HG02798 (cell line): ENCODE measurements around the gene PPP2R5D.
A peak's percentile ranks its signal among the peaks of the same experiment; 100 is the strongest.
"Not testable (repeated sequence)": the region's sequence is repeated elsewhere in the genome, so short reads cannot be mapped to it uniquely, and the experiment has no call there.

Source experiments
- ATAC-seq: cut with Tn5 transposase; IDR thresholded peaks from one replicate; pipeline ENCODE4 v1.9.1; 2021; ENCODE audit warnings: mild to moderate bottlenecking; ENCODE audit not compliant: unreplicated experiment, poor library complexity

PPP2R5D gene

DNA sequence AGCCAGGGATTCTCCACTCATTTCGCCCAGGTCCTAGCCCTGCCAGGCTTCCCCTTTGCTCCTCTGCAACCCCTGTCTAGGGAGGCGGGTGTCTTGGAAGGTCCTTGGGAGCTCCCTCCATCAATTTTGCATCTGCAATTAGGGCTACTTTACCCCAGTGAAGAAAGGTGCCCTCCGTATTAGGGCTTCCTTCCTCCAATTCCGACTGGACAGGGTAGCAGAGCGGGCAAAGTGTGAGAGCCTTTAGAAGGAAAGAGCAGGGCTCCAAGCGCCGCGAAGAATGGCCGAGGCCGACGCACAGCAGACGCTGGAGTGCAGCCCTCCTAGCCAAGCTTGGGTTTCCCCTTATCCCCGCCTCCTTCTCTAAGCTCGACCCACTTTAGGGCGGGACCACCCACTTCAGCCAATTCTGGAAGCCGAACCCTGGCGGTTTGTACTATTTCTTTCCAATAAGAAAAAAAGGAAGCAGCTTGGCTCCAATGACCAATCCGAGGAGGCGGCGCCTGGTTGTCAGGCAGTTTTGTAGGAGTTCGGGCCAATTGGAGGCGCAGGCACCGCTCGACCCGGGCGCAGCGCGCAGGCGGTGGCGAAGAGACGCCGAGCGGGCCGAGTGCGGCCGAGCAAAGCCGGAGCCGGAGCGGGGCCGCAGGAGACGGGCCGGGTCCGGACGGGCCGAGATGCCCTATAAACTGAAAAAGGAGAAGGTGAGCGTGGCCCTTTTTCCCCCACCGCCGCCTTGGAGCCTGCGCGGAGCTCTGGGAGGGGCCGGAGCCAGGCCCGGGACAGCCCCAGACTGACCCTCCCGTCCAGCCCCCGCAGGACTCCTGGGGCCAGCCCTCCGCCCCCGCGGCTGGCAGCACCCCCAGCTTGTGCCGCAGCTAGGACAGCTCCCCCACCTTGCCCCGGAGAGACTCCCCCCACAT, at the start of gene PPP2R5D:
TSS of gene PPP2R5D (plus strand) at position 570 of the 923 bp plus-strand sequence. CDS start at position 678, 108 bp downstream.
- peak; percentile 94 for ATAC-seq

DNA sequence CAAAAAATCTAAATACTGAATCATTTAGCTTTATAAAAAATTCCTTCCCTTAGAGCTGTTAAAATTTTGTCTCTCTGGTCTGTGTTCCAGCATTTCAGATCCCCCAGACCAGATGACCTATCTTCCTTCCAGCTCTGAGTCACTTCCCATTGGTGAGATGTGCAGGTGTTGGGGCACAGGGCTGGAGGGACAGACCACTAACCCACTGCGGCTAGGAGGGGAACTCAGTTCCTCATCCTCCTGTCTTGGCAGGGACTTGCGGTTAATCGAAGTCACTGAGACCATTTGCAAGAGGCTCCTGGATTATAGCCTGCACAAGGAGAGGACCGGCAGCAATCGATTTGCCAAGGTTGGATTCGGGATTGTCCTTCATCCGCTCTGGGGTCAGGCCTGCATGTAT, 49.0 kb upstream of the PPP2R5D start:
- no peak for ATAC-seq

DNA sequence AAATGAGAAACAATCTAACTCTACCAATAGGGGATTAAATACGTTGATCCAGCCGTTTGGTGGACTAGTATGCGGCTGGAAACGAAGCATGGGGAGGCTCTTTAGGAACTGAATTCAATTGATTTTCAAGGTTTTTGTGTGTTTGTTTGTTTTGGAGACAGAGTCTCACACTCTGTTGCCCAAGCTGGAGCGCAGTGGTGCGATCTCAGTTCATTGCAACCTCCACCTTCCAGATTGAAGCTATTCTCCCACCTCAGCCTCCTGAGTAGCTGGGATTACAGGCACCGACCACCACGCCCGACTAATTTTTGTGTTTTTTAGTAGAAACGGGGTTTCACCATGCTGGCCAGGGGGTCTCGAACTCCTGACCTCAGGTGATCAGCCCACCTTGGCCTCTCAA, 48.0 kb upstream of the PPP2R5D start:
- ATAC-seq = no peak

DNA sequence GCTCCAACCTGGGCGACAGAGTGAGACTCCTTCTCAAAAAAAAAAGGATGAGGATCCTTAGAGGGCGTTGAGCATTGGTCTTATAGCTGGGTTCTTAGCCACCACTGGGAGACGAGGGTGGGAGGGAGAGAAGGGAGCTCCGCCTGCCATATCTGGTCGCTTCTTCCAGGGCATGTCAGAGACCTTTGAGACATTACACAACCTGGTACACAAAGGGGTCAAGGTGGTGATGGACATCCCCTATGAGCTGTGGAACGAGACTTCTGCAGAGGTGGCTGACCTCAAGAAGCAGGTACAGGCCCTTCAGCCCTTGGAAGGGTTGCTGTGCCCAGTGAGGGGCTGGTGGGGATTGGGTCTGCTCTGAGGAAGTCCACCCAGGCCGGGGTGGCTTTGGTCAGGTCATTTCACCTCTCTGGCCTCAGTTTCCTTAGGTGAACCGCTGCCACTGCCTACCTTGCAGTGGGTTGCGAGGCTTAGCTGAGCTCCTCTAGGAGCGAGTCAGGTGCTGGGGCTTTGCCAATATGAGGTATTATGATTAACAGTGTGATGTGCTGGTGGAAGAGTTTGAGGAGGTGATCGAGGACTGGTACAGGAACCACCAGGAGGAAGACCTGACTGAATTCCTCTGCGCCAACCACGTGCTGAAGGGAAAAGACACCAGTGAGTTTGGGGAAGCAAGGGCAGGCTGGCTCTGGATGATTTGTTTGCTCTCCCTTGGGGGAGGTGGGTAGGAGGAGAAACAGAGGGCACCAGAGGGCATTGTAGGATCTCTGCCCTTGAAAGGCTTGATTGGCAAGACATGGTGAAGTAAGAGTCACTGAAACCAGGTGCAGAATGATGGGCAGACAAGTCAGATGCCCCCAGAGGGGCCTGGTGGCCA, 46.6 kb upstream of the PPP2R5D start:
- no peak for ATAC-seq

DNA sequence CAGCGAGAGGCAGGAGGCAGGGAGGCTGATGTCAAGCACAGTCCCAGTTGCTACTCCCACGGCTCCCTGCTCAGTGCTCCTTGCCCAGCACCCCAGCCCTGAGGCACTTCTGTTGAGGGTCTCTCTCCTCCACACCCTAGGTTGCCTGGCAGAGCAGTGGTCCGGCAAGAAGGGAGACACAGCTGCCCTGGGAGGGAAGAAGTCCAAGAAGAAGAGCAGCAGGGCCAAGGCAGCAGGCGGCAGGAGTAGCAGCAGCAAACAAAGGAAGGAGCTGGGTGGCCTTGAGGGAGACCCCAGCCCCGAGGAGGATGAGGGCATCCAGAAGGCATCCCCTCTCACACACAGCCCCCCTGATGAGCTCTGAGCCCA, 46.0 kb upstream of the PPP2R5D start:
- no peak for ATAC-seq

DNA sequence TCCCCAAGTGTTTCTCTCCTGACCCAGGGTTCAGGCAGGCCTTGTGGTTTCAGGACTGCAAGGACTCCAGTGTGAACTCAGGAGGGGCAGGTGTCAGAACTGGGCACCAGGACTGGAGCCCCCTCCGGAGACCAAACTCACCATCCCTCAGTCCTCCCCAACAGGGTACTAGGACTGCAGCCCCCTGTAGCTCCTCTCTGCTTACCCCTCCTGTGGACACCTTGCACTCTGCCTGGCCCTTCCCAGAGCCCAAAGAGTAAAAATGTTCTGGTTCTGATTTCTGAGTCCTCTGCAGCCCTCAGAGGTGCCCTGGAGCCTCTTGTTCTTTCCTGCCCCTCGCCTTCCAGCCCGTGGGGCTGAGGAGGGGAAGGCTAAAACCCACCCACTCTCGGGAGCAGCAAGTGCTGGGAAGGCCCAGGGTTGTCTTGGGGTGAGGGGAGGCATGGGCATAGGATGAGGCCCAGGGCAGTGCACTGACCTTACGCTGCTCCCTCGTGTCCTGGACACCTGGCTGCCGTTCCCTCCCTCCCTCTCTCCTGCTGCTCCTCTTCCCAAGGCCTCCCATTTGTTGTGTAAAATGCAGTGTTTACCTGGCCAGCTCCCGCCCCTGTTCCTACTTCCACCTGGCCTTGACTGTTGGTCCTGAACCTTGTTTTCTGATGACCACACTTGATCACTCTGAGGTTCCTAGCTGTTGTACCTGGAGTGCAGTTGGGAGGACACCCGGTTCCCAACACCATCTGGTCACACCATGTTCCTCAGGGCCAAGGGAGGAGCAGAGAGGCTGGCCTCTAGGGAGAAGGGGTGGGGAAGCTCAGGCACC, 45.2 kb upstream of the PPP2R5D start:
- ATAC-seq = no peak

DNA sequence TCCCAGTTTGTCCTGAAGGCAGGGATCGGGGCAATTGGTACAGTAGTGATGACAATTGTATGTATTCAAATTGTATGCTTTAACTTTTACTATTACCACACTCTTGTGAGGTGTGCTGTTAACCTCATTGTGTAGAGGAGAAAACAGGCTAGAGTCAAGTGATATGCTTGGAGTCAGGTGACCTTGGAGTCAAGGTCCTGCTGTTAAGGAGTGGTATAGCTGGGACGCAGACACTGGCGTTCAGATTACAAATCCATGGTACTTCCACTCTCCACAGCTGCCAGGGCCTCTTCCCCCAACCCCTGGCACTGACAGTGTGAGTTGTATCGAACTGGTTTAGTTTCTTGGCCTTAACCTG, 44.6 kb upstream of the PPP2R5D start:
- no peak for ATAC-seq

DNA sequence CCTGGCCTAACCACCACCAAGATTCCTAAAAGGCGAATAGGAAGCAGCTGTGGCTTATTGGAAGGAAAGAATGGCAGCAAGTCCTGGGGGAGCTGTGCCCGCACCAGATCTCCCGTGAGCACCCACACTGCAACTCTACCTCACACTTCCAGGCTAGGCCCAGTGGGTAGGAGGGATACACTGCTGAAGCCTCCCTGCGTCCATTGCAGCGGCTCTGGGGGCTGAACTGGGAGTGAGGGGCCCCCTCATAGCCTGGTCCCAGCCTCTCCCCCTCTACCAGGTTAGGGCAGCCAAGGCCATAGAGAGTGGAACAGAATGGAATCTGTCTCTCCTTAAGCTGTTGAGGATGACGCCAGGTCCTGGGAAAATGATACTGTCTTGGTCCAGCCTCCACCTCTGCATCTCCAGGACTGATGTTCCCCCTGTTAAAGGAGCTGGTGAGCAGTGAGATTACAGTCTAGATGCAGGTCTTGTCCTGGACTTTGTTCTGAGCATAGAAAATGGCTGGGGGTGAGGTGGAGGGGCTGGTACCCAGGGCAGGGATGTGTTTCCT, 43.8 kb upstream of the PPP2R5D start:
- no peak for ATAC-seq

DNA sequence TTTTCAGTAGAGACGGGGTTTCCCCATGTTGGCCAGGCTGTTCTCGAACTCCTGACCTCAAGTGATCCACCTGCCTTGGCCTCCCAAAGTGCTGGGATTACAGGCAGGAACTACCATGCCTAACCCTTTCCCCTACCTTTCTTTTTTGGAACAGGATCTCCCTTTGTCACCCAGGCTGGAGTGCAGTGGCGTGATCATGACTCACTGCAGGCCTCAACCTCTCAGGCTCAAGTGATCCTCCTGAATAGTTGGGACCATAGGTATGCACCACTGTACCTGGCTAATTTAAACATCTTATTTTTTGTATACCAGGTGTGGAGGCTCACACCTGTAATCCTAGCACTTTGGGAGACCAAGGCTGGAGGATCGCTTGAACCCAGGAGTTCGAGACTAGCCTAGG, 43.0 kb upstream of the PPP2R5D start:
- ATAC-seq = not testable (repeated sequence)

DNA sequence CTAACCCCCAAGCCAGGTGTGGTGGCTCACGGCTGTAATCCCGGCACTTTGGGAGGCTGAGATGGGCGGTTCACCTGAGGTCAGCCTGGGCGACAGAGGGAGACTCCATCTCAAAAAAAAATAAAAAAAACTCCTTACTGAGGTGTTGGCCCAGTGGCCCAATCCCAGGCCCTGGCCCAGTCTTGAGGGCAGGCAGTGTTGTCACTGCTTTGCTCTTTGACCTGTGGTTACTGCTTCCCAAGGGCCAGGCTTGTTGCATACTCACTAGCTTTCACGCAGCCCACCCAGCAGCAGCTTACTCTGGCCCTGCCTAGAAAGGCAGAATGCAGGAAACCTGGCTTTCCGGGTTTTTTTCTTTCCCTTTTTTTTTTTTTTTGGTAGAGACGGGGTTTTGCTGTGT, 41.9 kb upstream of the PPP2R5D start:
- no peak for ATAC-seq

DNA sequence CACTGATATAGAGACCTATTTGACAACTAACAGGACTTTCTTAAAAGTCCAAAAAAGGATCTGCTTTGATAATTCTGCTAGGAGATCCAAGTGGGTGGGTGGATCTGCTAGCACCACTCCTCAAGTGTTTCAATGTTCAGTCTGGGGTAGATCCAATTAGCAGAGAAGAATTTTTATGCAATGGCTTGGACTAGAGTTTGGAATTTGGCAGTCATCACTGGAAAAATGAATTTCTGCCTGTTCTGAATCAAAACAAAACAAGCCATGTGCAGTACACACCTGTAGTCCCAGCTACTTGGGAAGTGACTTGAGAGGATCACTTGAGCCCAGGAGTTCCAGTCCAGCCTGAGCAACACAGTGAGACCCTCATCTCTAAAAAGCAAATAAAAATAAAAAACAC, 36.4 kb upstream of the PPP2R5D start:
- no peak for ATAC-seq

DNA sequence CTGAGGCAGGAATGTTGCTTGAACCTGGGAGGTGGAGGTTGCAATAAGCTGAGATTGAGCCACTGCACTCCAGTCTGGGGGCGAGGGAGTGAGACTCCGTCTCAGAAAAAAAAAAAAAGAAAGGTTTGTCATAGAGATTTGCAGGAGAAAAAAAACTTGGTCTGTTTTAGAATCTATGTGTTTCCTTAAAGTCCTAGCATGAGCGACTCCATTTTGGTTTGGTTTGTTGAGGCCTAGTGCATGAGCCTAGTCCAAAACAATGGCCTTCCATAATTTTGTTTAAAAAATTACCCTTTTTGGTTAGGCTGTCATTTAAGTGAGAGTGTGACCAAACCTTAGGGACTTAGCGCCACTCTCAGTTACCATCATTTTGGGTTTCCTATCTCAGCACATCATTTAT, 32.0 kb upstream of the PPP2R5D start:
- ATAC-seq = no peak

DNA sequence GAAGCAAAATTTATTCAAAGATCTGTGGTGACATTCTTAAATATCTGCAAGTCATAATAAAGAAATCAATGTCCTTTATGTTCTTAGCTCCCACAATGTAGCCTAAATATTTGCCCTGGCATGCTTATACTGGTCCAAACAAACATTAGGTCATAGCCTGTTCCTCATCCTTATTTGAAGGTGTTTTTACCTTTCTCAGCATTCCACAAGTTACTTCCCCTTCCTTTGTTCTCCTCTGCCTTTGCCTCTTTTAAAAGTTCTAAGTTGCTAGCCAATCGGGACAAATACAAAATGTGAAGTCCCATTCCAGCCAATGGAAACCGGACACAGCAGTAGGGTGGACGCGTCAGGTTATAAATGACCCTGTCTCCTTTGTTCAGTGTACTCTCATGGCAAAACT, 30.0 kb upstream of the PPP2R5D start:
- not testable (repeated sequence) for ATAC-seq

DNA sequence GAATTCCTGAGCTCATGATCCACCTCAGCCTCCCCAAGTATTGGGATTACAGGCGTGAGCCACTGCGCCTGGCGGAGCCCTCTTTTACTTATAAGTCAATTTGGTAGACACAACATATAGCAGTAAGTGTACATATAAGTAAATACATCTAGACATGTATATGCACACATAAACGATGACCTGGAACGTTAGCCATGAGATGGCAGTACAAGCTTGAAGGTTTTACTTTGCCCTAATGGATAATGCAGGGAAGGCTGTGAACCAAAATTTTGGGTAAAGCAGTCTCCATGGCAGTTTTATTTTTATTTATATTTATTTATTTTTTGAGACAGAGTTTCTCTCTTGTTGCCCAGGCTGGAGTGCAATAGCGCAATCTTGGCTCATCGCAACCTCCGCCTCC, 26.2 kb upstream of the PPP2R5D start:
- ATAC-seq = no peak

DNA sequence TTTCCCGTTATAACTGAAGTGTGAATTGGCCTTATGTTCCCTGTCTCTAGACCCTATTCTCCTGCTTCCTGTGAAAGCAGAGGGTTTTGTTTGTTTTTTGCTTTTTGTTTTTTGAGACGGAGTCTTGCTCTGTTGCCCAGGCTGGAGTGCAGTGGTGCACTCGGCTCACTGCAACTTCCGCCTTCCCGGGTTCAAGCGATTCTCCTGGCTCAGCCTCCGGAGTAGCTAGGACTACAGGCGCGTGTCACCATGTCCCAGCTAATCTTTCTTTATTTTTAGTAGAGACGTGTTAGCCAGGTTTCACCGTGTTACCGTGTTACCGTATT, 24.5 kb upstream of the PPP2R5D start:
- ATAC-seq = no peak

DNA sequence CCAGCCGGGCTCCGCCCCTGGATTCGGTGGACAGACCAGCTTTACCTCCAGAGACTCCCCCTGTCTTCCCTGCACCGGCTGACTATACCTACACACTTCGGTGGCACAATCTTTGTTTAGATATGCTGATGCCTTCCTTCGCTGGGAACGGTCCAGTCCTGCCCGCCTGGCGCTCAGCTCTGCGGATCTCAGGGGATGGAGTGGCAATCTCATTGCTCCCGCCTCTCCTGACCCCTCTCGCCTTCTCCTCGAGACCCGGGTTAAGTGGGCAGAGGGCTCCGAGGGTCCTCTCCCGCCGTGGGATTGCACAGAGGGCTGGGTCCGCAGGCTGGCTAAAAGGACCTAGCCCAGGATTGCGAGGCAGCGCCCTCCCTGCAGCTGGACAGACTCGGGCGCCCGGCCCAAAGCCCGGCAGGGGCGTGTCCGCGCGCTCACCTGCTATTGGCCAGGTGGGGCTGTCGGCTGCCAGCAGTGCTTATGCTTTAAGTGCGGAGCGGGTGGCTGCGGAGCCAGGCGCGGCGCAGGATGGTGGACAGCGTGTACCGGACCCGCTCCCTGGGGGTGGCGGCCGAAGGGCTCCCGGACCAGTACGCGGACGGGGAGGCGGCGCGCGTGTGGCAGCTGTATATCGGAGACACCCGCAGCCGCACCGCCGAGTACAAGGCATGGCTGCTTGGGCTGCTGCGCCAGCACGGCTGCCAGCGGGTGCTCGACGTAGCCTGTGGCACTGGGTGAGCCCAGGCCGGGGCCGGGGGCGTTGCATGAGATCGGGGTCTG, 23.9 kb upstream of the PPP2R5D start, which contains the start of gene GNMT:
TSS of gene GNMT (plus strand) at position 512 of the 777 bp plus-strand sequence. CDS start at position 526, 14 bp downstream.
- ATAC-seq = no peak

DNA sequence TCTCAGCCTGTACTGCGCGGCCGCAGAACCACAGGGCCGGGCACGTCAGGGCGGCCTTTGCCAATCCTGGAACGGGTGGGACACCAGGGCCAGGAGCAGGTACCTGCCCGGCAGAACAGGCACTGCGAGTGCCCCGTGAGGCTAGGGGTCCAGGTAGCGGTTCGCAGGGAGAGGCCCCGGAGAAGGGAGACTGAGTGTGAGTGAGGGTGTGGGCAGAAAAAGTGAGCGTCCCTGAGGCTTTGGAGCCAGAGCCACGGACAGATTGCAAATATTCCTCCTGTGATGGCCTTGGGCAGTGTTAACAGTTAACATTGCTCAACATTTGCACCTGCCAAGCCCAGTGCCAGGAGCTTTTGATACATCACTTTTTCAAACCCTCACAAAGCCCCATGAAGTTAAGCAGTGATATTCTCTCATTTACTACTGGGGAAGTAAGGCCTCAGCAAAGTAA, 23.3 kb upstream of the PPP2R5D start:
- ATAC-seq = no peak

DNA sequence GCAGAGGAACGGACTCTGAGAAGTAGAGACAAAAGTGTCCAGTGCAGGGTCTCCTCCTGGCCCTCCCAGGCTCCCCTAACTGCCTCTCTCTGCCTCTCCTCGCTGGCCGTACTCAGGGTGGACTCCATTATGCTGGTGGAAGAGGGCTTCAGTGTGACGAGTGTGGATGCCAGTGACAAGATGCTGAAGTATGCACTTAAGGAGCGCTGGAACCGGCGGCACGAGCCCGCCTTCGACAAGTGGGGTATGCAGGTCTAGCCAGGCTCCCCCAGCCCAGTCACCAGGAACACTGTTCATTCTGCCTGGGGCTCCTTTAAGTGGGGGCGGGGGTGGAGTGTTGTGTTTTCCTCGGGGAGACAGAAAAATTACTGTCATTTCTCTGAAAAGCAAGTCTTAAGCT, 22.3 kb upstream of the PPP2R5D start:
- ATAC-seq = no peak

DNA sequence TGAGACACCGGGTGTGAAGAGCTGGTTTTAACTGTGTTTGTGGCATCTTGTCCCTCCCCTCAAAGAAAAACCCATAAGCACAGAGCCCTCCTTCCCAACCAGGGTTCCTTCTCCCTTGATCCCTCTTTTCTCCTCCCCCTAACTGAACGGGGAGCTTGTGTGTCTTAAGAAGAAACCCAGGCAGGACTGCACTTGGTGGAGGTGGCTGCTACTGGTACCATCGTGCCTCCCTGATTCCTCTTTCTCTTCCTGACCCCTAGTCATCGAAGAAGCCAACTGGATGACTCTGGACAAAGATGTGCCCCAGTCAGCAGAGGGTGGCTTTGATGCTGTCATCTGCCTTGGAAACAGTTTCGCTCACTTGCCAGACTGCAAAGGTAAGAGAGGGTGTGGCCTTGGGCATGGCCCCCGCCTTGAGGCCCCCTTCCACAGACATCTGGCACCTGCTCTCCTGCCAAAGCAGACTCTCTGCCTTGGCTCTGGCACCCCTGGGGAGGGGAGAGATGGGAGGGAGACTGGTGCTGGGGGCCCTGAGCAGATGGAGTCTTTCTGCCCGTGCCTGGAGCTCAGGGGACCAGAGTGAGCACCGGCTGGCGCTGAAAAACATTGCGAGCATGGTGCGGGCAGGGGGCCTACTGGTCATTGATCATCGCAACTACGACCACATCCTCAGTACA, 21.7 kb upstream of the PPP2R5D start:
- no peak for ATAC-seq
